Nucleus accumbens (tissue), 56 donors: ENCODE results near the gene TTC4.

Source experiments
- DNase-seq, 56 donors: peaks; one replicate each; lab custom pipeline; 2025; lab: John Stamatoyannopoulos, UW

The TTC4 gene

DNA sequence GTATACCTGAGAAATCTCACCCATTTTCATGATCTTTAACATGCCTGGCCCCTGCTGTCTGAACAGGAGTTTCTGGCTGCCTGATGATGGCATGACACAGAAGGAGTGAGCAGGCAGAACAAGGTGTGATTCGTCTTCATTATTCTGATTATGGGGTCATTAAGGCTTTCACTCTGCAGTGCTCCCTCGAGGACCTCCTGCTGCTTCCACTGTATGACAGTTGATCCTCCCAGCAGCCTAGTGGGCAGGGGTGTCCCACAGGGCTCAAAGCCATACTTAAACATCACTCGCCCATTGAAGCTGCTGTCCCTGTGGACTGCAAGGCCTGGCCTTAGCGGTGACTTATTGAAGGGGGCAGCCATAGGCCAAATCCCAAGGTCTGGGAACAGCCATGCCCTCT lies 61.4 kb downstream of the TTC4 start:
- DNase-seq: no peak

DNA sequence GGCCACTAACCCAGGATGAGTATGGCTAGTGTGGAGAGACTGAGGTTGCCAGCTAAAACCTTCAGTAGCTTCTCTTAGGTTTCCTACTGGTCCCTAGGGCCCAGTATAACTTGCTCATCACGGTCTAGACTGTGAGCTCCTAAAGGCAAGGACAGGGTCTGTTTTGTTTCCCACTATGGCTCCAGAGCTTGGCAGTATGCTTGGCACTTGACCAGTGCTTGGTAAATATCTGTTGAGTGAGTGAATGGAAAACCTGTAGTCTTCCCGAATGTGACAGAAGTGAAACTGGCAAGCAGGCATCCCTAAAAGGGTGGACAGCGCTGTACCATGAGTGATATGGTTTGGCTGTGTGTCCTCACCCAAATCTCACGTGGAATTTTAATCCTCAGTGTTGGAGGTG lies 61.8 kb downstream of the TTC4 start:
- no peak for DNase-seq

DNA sequence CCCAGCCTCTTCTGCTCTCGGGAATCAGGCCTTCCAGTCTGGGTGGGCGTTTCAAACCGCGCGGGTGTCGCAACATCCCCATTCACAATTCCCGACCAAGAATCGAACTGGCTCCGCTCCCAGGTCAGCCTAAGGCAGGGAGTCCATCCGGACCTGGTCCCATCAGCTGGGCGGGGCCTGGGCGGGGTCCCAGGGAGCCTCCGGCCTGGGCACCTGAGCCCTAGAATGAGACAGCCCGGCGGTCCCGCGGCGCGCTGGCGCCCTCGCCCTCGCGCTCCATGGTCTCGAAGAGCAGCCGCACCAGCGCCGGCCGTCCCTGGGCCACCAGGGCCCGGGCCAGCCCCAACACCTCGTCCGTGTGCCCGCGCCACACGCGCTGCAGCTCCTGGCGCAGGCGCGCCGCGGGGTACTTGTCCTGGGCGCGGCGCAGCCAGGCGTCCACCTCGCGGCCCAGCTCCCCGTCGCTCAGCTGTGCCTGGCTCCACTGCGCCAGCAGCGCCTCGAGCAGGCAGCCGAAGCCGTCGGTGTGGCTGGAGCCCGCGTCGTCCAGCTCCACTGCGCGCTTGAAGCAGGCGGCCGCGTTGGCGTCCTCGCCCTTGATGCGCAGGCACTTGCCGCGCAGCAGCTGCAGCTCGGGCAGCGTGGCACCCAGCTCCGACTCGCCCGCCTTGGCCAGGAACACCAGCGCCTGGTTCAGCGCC lies 65.5 kb downstream of the TTC4 start:
- DNase-seq: peak in 3 of 56 donors; percentile 8 to 34 (median 20)

DNA sequence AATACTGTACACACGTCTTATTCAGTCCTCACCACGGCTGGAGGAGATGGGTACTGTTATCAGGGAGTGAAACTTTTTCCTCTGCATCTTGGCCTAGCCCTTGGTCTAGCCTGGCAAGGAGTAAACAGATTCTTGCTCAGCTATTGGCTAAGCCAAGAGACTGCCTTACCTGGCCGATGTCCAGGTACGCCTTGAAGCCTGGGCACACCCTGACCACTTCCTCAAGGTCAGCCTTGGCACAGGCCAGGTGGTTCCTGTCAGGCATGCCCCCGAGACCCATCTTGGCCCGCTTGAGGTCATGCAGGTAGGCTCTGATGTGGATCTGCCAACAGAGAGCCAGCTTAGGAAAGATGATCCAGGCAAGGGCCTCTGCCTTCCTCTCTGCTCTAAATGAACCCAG lies 66.5 kb downstream of the TTC4 start:
- DNase-seq: no peak

DNA sequence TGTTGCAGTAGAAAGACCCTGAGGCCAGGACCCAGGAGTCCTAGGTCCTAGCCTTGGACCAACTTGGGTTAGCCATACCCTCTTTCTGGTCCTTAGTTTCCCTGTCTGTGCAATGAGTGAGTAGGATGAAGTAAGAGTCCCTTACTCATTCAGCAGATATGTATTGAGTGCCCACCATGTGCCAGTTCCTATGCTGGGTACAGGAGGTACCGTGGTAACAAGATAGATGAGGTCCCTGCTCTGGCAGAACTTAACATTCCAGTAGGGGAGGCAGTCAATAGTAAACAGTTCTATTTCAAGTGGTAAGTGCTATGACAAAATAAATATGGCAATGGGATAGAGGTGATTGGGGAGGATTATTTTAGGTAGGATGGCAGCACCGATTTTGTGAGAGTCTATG lies 66.9 kb downstream of the TTC4 start:
- no peak for DNase-seq

DNA sequence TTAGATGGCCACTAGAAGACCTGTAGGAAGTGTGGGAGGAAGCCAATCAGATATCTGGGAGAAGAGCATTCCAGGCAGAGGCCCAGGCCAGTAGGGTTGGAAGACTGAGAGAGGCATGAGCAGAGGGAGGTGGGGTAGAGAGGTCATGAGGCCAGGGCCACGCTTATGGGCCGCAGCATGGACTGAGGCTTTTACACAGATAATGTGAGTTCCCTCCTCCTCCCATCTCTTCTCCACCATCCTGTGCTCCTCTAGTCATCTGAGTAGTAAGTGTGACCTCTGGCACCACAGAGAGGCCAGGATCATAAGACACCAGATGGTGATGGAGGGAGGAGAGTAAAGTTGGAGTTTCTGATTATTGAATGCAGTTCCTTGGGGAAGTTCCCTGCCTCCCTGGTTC lies 68.4 kb downstream of the TTC4 start:
- DNase-seq: no peak

DNA sequence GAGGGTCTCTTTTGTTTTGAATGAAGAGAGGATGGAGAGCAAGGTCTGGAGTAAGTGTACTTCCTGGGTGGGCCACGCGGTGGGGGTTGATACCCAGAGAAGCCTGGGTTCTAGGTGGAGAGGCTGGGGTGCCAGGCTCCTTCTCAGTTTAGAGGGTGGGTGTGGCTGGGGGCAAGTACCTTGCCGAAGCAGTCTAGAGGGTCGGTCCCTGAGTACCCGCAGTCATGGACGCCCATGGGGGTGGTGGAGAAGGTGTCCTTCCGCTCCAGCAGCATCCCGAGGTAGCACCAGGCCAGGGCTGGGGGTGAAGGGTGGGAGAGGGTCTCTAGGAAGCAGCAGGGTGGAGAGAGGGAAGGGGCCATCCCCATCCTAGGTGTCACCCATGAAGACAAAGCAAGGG lies 71.1 kb downstream of the TTC4 start:
- no peak for DNase-seq

DNA sequence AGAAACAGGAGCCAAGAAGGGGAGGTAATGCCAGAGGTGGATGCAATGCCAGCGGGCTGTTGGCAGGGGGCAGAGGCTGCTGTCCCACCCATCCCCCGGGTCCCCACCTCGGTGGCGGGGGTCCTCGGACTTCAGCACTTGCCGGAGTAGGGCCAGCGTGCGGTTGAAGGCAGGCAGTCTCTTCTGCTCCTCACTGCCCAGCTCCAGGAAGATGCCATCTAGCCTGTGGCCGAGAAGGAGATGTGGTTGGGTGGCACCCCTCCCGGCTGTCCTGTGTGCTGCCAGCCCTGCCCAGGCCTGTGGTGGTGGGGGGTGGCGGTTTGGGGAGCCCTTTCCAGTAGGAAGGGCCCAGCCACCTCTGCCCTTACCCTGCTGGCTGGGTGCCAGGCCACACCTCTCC lies 71.9 kb downstream of the TTC4 start:
- DNase-seq: no peak

DNA sequence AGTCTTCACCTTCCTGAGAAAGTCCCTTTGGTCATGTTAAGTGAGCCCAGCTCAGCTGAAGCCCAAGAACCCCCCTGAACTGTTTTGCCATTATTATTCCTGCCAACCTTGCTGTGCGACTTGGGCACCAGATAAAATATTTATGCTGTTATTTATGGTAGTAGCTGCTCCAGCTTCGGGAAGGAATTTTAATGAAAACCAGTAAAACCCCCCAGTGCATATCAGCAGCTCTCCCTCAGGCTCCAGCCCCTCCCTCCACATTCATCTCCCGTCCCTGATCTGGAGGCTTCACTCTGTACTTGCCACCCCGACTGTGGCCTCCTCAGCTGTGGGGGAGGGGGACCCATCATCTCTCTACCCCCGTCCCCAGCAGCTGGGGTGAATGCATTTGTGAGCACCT lies 72.8 kb downstream of the TTC4 start:
- DNase-seq: no peak

DNA sequence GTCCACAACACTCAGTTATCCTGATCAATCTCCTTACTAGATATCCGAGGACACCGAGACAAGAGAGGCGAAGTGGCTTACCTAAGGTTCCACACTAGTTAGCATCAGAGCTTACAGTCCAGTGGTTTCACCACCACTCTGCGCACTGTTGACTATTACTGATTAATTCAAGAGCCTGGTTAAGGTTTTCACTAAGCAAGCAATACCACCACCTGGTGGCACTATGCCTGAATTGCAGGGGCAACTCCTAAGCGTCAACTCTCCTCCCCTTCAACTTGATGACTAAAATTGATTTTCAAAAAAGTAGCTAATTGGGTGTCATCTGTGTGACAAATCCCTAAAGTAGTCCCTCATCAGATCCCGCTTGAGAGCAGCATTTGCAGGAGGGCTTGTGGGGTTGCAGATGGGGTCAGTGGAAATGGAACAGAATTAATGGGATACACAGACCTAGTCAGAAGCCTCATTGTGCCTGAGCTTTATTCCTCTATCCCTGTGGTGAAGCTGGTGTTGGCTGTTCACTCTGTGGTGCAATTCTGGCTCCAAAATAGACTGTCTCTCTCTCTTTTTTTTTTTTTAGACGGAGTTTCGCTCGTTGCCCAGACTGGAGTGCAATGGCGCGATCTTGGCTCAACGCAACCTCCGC lies 76.3 kb downstream of the TTC4 start:
- no peak for DNase-seq
